ENCODE results near the gene OR14I1.

OR14I1 gene

GRCh38 chr1:248704606-248705005 lies 2.0 kb upstream of the OR14I1 start:
- no peaks in the 10 kb centered on the region for H3K36me3 Mint-ChIP-seq (ENCODE audit: insufficient read depth)
- H3K4me3 Mint-ChIP-seq = no peak overlapping the region
- H3K27ac Mint-ChIP-seq (ENCODE audit: low read depth) = no peak overlapping the region
- ATAC-seq (replicated peaks; ENCODE audit: extremely low read depth, poor library complexity, severe bottlenecking) (no peak), DNase-seq (ENCODE audit: low spot score in 2 of 2) (no peak)
- H3K4me1 Mint-ChIP-seq = no peaks in the 10 kb centered on the region
- H3K9me3 Mint-ChIP-seq = no peaks in the 10 kb centered on the region
- H3K27me3 Mint-ChIP-seq = peaks cover 18% of the 10 kb centered on the region

GRCh38 chr1:248703674-248704073 lies 1.1 kb upstream of the OR14I1 start:
- Mint-ChIP-seq H3K36me3 (ENCODE audit: insufficient read depth) (no peaks in the 10 kb centered on the region), H3K9me3 (no peaks in the 10 kb centered on the region), H3K27ac (ENCODE audit: low read depth) (no peak overlapping the region), H3K4me1 (no peaks in the 10 kb centered on the region), H3K27me3 (peaks cover 18% of the 10 kb centered on the region), H3K4me3 (no peak overlapping the region)
- ATAC-seq (replicated peaks; ENCODE audit: extremely low read depth, poor library complexity, severe bottlenecking) = no peak
- DNase-seq (ENCODE audit: low spot score in 2 of 2) = no peak

GRCh38 chr1:248699099-248699498 lies 3.5 kb downstream of the OR14I1 start:
- no peak for DNase-seq (ENCODE audit: low spot score in 2 of 2)
- H3K27me3 Mint-ChIP-seq = peaks cover 37% of the 10 kb centered on the region
- ATAC-seq (replicated peaks; ENCODE audit: extremely low read depth, poor library complexity, severe bottlenecking) = no peak
- H3K9me3 Mint-ChIP-seq = no peaks in the 10 kb centered on the region
- peaks cover 2% of the 10 kb centered on the region for H3K36me3 Mint-ChIP-seq (ENCODE audit: insufficient read depth)
- H3K4me1 Mint-ChIP-seq = no peaks in the 10 kb centered on the region
- H3K27ac Mint-ChIP-seq (ENCODE audit: low read depth) = no peak overlapping the region
- no peak overlapping the region for H3K4me3 Mint-ChIP-seq

GRCh38 chr1:248697907-248698306 lies 4.7 kb downstream of the OR14I1 start:
- Mint-ChIP-seq H3K36me3 (ENCODE audit: insufficient read depth) (peaks cover 2% of the 10 kb centered on the region), H3K9me3 (no peaks in the 10 kb centered on the region), H3K4me3 (no peak overlapping the region), H3K27ac (ENCODE audit: low read depth) (no peak overlapping the region), H3K27me3 (peaks cover 48% of the 10 kb centered on the region), H3K4me1 (no peaks in the 10 kb centered on the region)
- DNase-seq (ENCODE audit: low spot score in 2 of 2) (no peak), ATAC-seq (replicated peaks; ENCODE audit: extremely low read depth, poor library complexity, severe bottlenecking) (no peak)

- H3K27me3 Mint-ChIP-seq = peaks cover 48% of the 10 kb centered on the region
- DNase-seq (ENCODE audit: low spot score in 2 of 2) (no peak), ATAC-seq (replicated peaks; ENCODE audit: extremely low read depth, poor library complexity, severe bottlenecking) (no peak)
- H3K27ac Mint-ChIP-seq (ENCODE audit: low read depth) = no peak overlapping the region
- no peak overlapping the region for H3K4me3 Mint-ChIP-seq
- H3K9me3 Mint-ChIP-seq = peaks cover 5% of the 10 kb centered on the region
- peaks cover 2% of the 10 kb centered on the region for H3K36me3 Mint-ChIP-seq (ENCODE audit: insufficient read depth)
- H3K4me1 Mint-ChIP-seq = no peaks in the 10 kb centered on the region
Measured at GRCh38 chr1:248696774-248697173, 5.8 kb downstream of the OR14I1 start.

GRCh38 chr1:248696261-248696660 lies 6.3 kb downstream of the OR14I1 start:
- no peaks in the 10 kb centered on the region for H3K4me1 Mint-ChIP-seq
- peaks cover 5% of the 10 kb centered on the region for H3K9me3 Mint-ChIP-seq
- no peak overlapping the region for H3K4me3 Mint-ChIP-seq
- no peak overlapping the region for H3K27ac Mint-ChIP-seq (ENCODE audit: low read depth)
- H3K27me3 Mint-ChIP-seq = peaks cover 48% of the 10 kb centered on the region
- ATAC-seq (replicated peaks; ENCODE audit: extremely low read depth, poor library complexity, severe bottlenecking) (no peak), DNase-seq (ENCODE audit: low spot score in 2 of 2) (no peak)
- peaks cover 2% of the 10 kb centered on the region for H3K36me3 Mint-ChIP-seq (ENCODE audit: insufficient read depth)

- Mint-ChIP-seq H3K4me3 (no peak overlapping the region), H3K4me1 (no peaks in the 10 kb centered on the region), H3K36me3 (ENCODE audit: insufficient read depth) (peaks cover 2% of the 10 kb centered on the region), H3K27me3 (peaks cover 48% of the 10 kb centered on the region), H3K27ac (ENCODE audit: low read depth) (no peak overlapping the region), H3K9me3 (peaks cover 5% of the 10 kb centered on the region)
- DNase-seq (ENCODE audit: low spot score in 2 of 2) = no peak
- ATAC-seq (replicated peaks; ENCODE audit: extremely low read depth, poor library complexity, severe bottlenecking) = no peak
Measured at GRCh38 chr1:248695451-248696132, 7.0 kb downstream of the OR14I1 start.

- Mint-ChIP-seq H3K4me3 (no peak overlapping the region), H3K27ac (ENCODE audit: low read depth) (no peak overlapping the region), H3K9me3 (peaks cover 11% of the 10 kb centered on the region), H3K4me1 (peaks cover 4% of the 10 kb centered on the region), H3K36me3 (ENCODE audit: insufficient read depth) (no peaks in the 10 kb centered on the region), H3K27me3 (peaks cover 46% of the 10 kb centered on the region)
- DNase-seq (ENCODE audit: low spot score in 2 of 2) (no peak), ATAC-seq (replicated peaks; ENCODE audit: extremely low read depth, poor library complexity, severe bottlenecking) (no peak)
Measured at GRCh38 chr1:248691567-248692155, 10.9 kb downstream of the OR14I1 start.

GRCh38 chr1:248688527-248689298 lies 13.9 kb downstream of the OR14I1 start:
- Mint-ChIP-seq H3K4me3 (no peak overlapping the region), H3K27me3 (peaks cover 28% of the 10 kb centered on the region), H3K36me3 (ENCODE audit: insufficient read depth) (no peaks in the 10 kb centered on the region), H3K4me1 (peaks cover 5% of the 10 kb centered on the region), H3K9me3 (peaks cover 11% of the 10 kb centered on the region), H3K27ac (ENCODE audit: low read depth) (no peak overlapping the region)
- no peak for ATAC-seq (replicated peaks; ENCODE audit: extremely low read depth, poor library complexity, severe bottlenecking)
- DNase-seq (ENCODE audit: low spot score in 2 of 2) = no peak

- Mint-ChIP-seq H3K4me3 (no peak overlapping the region), H3K4me1 (peaks cover 5% of the 10 kb centered on the region), H3K9me3 (peaks cover 6% of the 10 kb centered on the region), H3K36me3 (ENCODE audit: insufficient read depth) (no peaks in the 10 kb centered on the region), H3K27me3 (peaks cover 34% of the 10 kb centered on the region), H3K27ac (ENCODE audit: low read depth) (no peak overlapping the region)
- DNase-seq (ENCODE audit: low spot score in 2 of 2) = no peak
- ATAC-seq (replicated peaks; ENCODE audit: extremely low read depth, poor library complexity, severe bottlenecking) = no peak
Measured at GRCh38 chr1:248686815-248687214, 15.8 kb downstream of the OR14I1 start.

- no peaks in the 10 kb centered on the region for H3K36me3 Mint-ChIP-seq (ENCODE audit: insufficient read depth)
- no peaks in the 10 kb centered on the region for H3K9me3 Mint-ChIP-seq
- ATAC-seq (replicated peaks; ENCODE audit: extremely low read depth, poor library complexity, severe bottlenecking) = no peak
- no peak overlapping the region for H3K27ac Mint-ChIP-seq (ENCODE audit: low read depth)
- no peak for DNase-seq (ENCODE audit: low spot score in 2 of 2)
- peaks cover 38% of the 10 kb centered on the region for H3K27me3 Mint-ChIP-seq
- H3K4me1 Mint-ChIP-seq = peaks cover under 1% of the 10 kb centered on the region
- H3K4me3 Mint-ChIP-seq = no peak overlapping the region
Measured at GRCh38 chr1:248681651-248682050, 20.9 kb downstream of the OR14I1 start.

GRCh38 chr1:248670003-248670402 lies 32.6 kb downstream of the OR14I1 start:
- Mint-ChIP-seq H3K4me1 (no peaks in the 10 kb centered on the region), H3K9me3 (peaks cover 5% of the 10 kb centered on the region), H3K27ac (ENCODE audit: low read depth) (no peak overlapping the region), H3K27me3 (no peaks in the 10 kb centered on the region), H3K36me3 (ENCODE audit: insufficient read depth) (no peaks in the 10 kb centered on the region), H3K4me3 (no peak overlapping the region)
- DNase-seq (ENCODE audit: low spot score in 2 of 2) (no peak), ATAC-seq (replicated peaks; ENCODE audit: extremely low read depth, poor library complexity, severe bottlenecking) (no peak)
